Endothelial cell of umbilical vein (primary cell): ENCODE data around the gene CCP110. TPM values are rescaled to one million over a fixed set of nuclear protein-coding genes. Genes with fewer than 3 reads are reported as not detected.

Source experiments
- BruUV-seq: library from RNA; stranded (reverse); fragments of 400-500 nt; replicated peaks from 2 replicates; lab custom pipeline; 2021; lab: Mats Ljungman, UMichigan
- CTCF ChIA-PET: fragments of 300-600, 350-600 bp; sonication (Branson Sonifier 250); formaldehyde crosslinking; loops from one replicate; lab custom pipeline; 2021; ENCODE audit warnings: antibody characterized with exemption, inconsistent platforms; lab: Charles Lee
- POLR2A ChIA-PET: fragments of 300-600, 350-600 bp; sonication (Branson Sonifier 250); formaldehyde crosslinking; loops from one replicate; lab custom pipeline; 2021; ENCODE audit warnings: antibody characterized with exemption, inconsistent platforms; lab: Charles Lee
- DNase-seq: peaks from one replicate; pipeline ENCODE4 v3.0.0-alpha.2; 2011; ENCODE audit warnings: low read depth, low spot score
- FAIRE-seq: peaks from 2 replicates; lab custom pipeline; 2011; peaks lifted over from hg19 to GRCh38; lab: Jason Lieb, UNC
- H2AFZ ChIP-seq: 2 replicates; pipeline ENCODE4 v1.6.0; 2012; ENCODE audit warnings: low read depth, low read length, control low read depth, inconsistent platforms
- H3K27ac ChIP-seq: 2 replicates; pipeline ENCODE4 v1.5.1; 2011; ENCODE audit warnings: low read depth, mild to moderate bottlenecking, control low read depth, low read length, moderate library complexity; ENCODE audit not compliant: insufficient read depth
- H3K27me3 ChIP-seq, 2 experiments: 2 replicates each; pipeline versions ENCODE4 v1.6.0 to v1.6.1; 2011; ENCODE audit warnings: low read length in 2 of 2, mixed read lengths in 1 of 2; ENCODE audit not compliant: control insufficient read depth in 2 of 2, insufficient read depth in 2 of 2
- H3K36me3 ChIP-seq, 2 experiments: 2 replicates in 1 of 2; 3 replicates in 1 of 2; pipeline ENCODE4 v1.5.1; 2011; ENCODE audit warnings: low read length in 2 of 2, mild to moderate bottlenecking in 1 of 2, moderate library complexity in 1 of 2; ENCODE audit not compliant: control insufficient read depth in 2 of 2, insufficient read depth in 2 of 2; ENCODE audit errors: extremely low read depth in 1 of 2
- H3K4me1 ChIP-seq: 3 replicates; pipeline ENCODE4 v1.5.1; 2011; ENCODE audit warnings: mild to moderate bottlenecking, low read length; ENCODE audit not compliant: control insufficient read depth, insufficient read depth; ENCODE audit errors: extremely low read depth
- H3K4me2 ChIP-seq: 2 replicates; pipeline ENCODE4 v1.6.1; 2011; ENCODE audit warnings: low read length, control low read depth, mixed read lengths; ENCODE audit not compliant: insufficient read depth
- H3K4me3 ChIP-seq, 3 experiments: fragments of 200-600 bp in 1 of 3; sonication (generic), shearing (Covaris generic) in 1 of 3; replicated peaks in 1 of 3; 2 replicates each; pipeline ENCODE4 v1.5.1; 2011 to 2016; ENCODE audit warnings: control low read depth in 3 of 3, low read length in 3 of 3, mild to moderate bottlenecking in 2 of 3, inconsistent platforms in 1 of 3, low read depth in 1 of 3, moderate library complexity in 1 of 3; ENCODE audit not compliant: insufficient read depth in 1 of 3
- H3K79me2 ChIP-seq: 2 replicates; pipeline ENCODE4 v1.6.0; 2012; ENCODE audit warnings: low read length, inconsistent platforms; ENCODE audit not compliant: control insufficient read depth, insufficient read depth
- H3K9ac ChIP-seq: replicated peaks from 2 replicates; pipeline ENCODE3; 2011; ENCODE audit warnings: low read length, control low read depth; ENCODE audit not compliant: insufficient read depth; ENCODE audit errors: extremely low read depth
- H3K9me1 ChIP-seq: replicated peaks from 3 replicates; pipeline ENCODE4 v1.6.0; 2011; ENCODE audit warnings: mild to moderate bottlenecking, low read length; ENCODE audit not compliant: control insufficient read depth, insufficient read depth; ENCODE audit errors: extremely low read depth
- H3K9me3 ChIP-seq: replicated peaks from 2 replicates; pipeline ENCODE4 v1.5.1; 2012; ENCODE audit warnings: low read length, inconsistent platforms; ENCODE audit not compliant: control insufficient read depth, insufficient read depth
- H4K20me1 ChIP-seq: replicated peaks from 2 replicates; pipeline ENCODE3; 2011; ENCODE audit warnings: mild to moderate bottlenecking, low read length; ENCODE audit not compliant: control insufficient read depth, insufficient read depth; ENCODE audit errors: extremely low read depth
- EZH2 ChIP-seq: IDR thresholded peaks from 2 replicates; pipeline ENCODE4 v1.6.1; 2012; ENCODE audit warnings: borderline replicate concordance, low read depth, mild to moderate bottlenecking, moderate library complexity, low read length, inconsistent platforms; ENCODE audit not compliant: severe bottlenecking
- FOS ChIP-seq: IDR thresholded peaks from 2 replicates; pipeline ENCODE4 v1.6.1; 2011; ENCODE audit warnings: mild to moderate bottlenecking, low read length, moderate library complexity, borderline replicate concordance; ENCODE audit not compliant: insufficient read depth
- GATA2 ChIP-seq: IDR thresholded peaks from 2 replicates; pipeline ENCODE4 v1.7.0; 2011; ENCODE audit warnings: low read depth, mild to moderate bottlenecking, moderate library complexity, mixed read lengths, low read length; ENCODE audit not compliant: insufficient read length, insufficient read depth
- JUN ChIP-seq: IDR thresholded peaks from 2 replicates; pipeline ENCODE4 v1.6.1; 2011; ENCODE audit warnings: borderline replicate concordance, low read depth; ENCODE audit not compliant: insufficient read length, insufficient read depth
- MYC ChIP-seq: IDR thresholded peaks from one replicate; pipeline ENCODE4 v1.6.1; 2011; ENCODE audit warnings: mild to moderate bottlenecking, low read depth, low read length
- POLR2A ChIP-seq: IDR thresholded peaks from 2 replicates; pipeline ENCODE4 v1.6.1; 2012; ENCODE audit warnings: low read depth, mild to moderate bottlenecking, control low read depth, low read length
- POLR2AphosphoS5 ChIP-seq: IDR thresholded peaks from 2 replicates; pipeline ENCODE4 v1.6.1; 2012; ENCODE audit warnings: low read depth, mild to moderate bottlenecking, control low read depth, low read length, moderate library complexity; ENCODE audit not compliant: insufficient read depth
- dilution Hi-C: fragments of 300-500 bp; cut with MboI; formaldehyde crosslinking; loops from one replicate; pipeline ENCODE4 v1.15.0; 2019; ENCODE audit warnings: low sequenced_read_pairs; ENCODE audit not compliant: extremely low pct_ligation_motif_present
- intact Hi-C: fragments of 100-400 bp; cut with micrococcal nuclease; formaldehyde crosslinking; loops from one replicate; pipeline ENCODE4 v1.10.0; 2022
- polyA plus RNA-seq, 4 experiments: library from polyadenylated mRNA; depleted of rRNA in 3 of 4; stranded (reverse) in 3 of 4; unstranded in 1 of 4; fragments of >200 nt; gene quantifications; 2 replicates each; pipeline versions ENCODE4 v1.2.1 to v1.2.3, GENCODE V29; 2011 to 2012; ENCODE audit warnings: missing spikeins in 1 of 4
- total RNA-seq: library from RNA; stranded (reverse); gene quantifications from 2 replicates; pipeline ENCODE4 v1.2.3, GENCODE V29; 2021
- TF ChIP-seq, protein P1 (sequence below): IDR thresholded peaks from 2 replicates; pipeline ENCODE4 v1.6.1; 2011; ENCODE audit not compliant: insufficient read depth, insufficient read length
- TF ChIP-seq, protein P2 (sequence below), 2 donors: IDR thresholded peaks; 1 replicate in 1 of 2; 2 replicates in 1 of 2; pipeline ENCODE4 v1.5.1; 2011; ENCODE audit warnings: low read length in 2 of 2, mild to moderate bottlenecking in 2 of 2, moderate library complexity in 2 of 2, control low read depth in 1 of 2, inconsistent platforms in 1 of 2, low read depth in 1 of 2; ENCODE audit not compliant: insufficient read depth in 1 of 2; ENCODE audit errors: extremely low read depth in 1 of 2

CCP110 gene
- total and polyA plus RNA-seq, 2 donors (not counting 3 experiments of a cell fraction or from before 2014, with no cell fraction given) = 3.7 to 16.5 TPM

DNA sequence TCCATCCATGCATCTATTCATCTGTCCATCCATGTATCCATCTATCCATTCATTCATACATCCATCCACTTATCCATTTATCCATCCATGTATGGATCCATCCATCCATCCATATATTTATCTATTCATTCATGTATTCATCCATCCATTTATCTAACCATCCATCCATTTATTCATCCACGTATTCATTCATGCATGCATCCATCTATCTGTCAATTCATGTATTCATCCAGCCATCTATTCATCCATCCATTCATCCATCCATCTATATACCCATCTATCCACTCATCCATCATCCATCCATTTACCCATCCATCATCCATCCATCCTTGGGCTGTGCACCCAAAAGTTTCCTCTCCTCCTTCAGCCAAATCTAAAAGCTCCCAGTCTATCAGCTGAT, 45.2 kb upstream of the CCP110 start:
- no peak overlapping the region for H2AFZ ChIP-seq
- ChIA-PET POLR2A (interaction anchor here (0.6 kb wide), 1 partner anchor 373 kb away, joined by 5 read pairs; no protein-coding TSS in a partner anchor), CTCF (no interaction called here)
- dilution Hi-C loops = no loop called here
- no peak for TF ChIP-seq FOS
- no peak for TF ChIP-seq EZH2
- TF ChIP-seq JUN = no peak
- TF ChIP-seq, protein P1, sequence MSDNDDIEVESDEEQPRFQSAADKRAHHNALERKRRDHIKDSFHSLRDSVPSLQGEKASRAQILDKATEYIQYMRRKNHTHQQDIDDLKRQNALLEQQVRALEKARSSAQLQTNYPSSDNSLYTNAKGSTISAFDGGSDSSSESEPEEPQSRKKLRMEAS = no peak
- H3K9me3 ChIP-seq = no peaks in the 10 kb centered on the region
- DNase-seq (no peak), FAIRE-seq (no peak)
- BruUV-seq = no TSS peak
- H3K9ac ChIP-seq = no peak overlapping the region
- H3K9me1 ChIP-seq = no peaks in the 10 kb centered on the region
- no peaks in the 10 kb centered on the region for H3K27me3 ChIP-seq
- H3K27ac ChIP-seq = no peak overlapping the region
- H3K4me3 ChIP-seq = no peak overlapping the region
- no peaks in the 10 kb centered on the region for H3K79me2 ChIP-seq
- no peak overlapping the region for H3K4me2 ChIP-seq
- H3K4me1 ChIP-seq = no peaks in the 10 kb centered on the region
- intact Hi-C loops = no loop called here
- H4K20me1 ChIP-seq = no peaks in the 10 kb centered on the region
- H3K36me3 ChIP-seq = no peaks in the 10 kb centered on the region

DNA sequence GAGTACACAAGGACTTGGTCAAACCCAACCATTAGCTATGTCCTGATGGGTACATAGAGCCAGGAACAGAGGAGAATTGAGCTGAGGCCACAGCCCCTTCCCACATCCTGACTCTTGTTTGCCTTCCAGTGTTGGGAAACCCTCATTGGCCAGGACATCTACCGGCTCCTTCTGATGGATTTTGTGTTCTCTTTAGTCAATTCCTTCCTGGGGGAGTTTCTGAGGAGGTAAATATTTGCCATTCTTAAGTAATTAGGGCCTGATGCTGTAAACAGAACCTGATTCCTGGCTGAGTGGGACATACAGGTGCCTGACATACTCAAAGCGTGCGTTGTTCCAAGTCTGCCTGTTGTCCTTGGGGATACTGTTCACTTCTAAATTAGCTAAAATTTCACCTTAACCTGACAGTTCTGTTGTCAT, 44.4 kb upstream of the CCP110 start:
- no peak overlapping the region for H3K9ac ChIP-seq
- TF ChIP-seq EZH2 (no peak), GATA2 (no peak), FOS (no peak), POLR2A (no peak), JUN (no peak), POLR2AphosphoS5 (no peak), MYC (no peak)
- TF ChIP-seq, protein P2, sequence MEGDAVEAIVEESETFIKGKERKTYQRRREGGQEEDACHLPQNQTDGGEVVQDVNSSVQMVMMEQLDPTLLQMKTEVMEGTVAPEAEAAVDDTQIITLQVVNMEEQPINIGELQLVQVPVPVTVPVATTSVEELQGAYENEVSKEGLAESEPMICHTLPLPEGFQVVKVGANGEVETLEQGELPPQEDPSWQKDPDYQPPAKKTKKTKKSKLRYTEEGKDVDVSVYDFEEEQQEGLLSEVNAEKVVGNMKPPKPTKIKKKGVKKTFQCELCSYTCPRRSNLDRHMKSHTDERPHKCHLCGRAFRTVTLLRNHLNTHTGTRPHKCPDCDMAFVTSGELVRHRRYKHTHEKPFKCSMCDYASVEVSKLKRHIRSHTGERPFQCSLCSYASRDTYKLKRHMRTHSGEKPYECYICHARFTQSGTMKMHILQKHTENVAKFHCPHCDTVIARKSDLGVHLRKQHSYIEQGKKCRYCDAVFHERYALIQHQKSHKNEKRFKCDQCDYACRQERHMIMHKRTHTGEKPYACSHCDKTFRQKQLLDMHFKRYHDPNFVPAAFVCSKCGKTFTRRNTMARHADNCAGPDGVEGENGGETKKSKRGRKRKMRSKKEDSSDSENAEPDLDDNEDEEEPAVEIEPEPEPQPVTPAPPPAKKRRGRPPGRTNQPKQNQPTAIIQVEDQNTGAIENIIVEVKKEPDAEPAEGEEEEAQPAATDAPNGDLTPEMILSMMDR (IDR thresholded peaks at IDR 0.05; ENCODE audit: extremely low read depth in 1 of 2, insufficient read depth in 1 of 2, low read depth in 1 of 2, low read length in 2 of 2) = no peak
- TF ChIP-seq, protein P1 = no peak
- no peaks in the 10 kb centered on the region for H3K36me3 ChIP-seq
- no peaks in the 10 kb centered on the region for H3K9me3 ChIP-seq
- intact Hi-C loops (no loop called here), dilution Hi-C loops (no loop called here)
- no peak overlapping the region for H2AFZ ChIP-seq
- H4K20me1 ChIP-seq = no peaks in the 10 kb centered on the region
- H3K4me3 ChIP-seq = no peak overlapping the region
- no peaks in the 10 kb centered on the region for H3K9me1 ChIP-seq
- H3K27me3 ChIP-seq = no peaks in the 10 kb centered on the region
- no peaks in the 10 kb centered on the region for H3K79me2 ChIP-seq
- no peak for DNase-seq
- no TSS peak for BruUV-seq
- FAIRE-seq = no peak
- no peaks in the 10 kb centered on the region for H3K4me1 ChIP-seq
- POLR2A ChIA-PET = interaction anchor here (0.6 kb wide), 1 partner anchor 372 kb away, joined by 5 read pairs; no protein-coding TSS in a partner anchor
- H3K4me2 ChIP-seq = no peak overlapping the region
- CTCF ChIA-PET = no interaction called here
- H3K27ac ChIP-seq = no peak overlapping the region
